Caki2 (cell line): ENCODE data around the gene STARD13. TPM values are rescaled to one million over a fixed set of nuclear protein-coding genes. Genes with fewer than 3 reads are reported as not detected.

ENCODE experiments used
- DNase-seq: peaks from one replicate; pipeline ENCODE4 v3.0.0-alpha.2; 2015; ENCODE audit warnings: low read depth
- in situ Hi-C: cut with HindIII; loops from 2 replicates; pipeline ENCODE4 v1.10.0; 2016; ENCODE audit warnings: low sequenced_read_pairs, low pct_unique_long_range_greater_than_20kb, mixed read lengths
- total RNA-seq: library from RNA; depleted of rRNA; stranded (reverse); fragments of >200 nt; shearing (Covaris generic); gene quantifications from 2 replicates; pipeline ENCODE4 v1.2.3, GENCODE V29; 2014; ENCODE audit warnings: low replicate concordance

STARD13 gene
- total RNA-seq, 1 experiment from 2014 or later: 9.3 TPM

DNA sequence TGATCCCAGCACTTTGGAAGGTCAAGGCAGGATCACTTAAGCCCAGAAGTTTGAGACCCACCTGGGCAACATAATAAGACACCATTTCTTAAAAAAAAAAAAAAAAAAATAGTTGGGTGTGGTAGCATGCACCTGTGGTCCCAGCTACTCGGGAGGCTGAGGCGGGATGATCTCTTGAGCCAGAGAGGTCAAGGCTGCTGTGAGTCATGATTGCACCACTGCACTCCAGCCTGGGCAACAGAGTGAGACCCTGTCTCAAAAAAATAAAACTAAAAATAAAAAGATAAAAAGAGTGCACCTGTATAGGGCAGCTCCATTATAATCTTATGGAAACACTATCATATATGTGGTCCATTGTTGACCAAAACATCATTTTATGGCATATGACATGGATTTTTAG lies 25.5 kb upstream of the STARD13 start:
- in situ Hi-C loops: no loop called here

DNA sequence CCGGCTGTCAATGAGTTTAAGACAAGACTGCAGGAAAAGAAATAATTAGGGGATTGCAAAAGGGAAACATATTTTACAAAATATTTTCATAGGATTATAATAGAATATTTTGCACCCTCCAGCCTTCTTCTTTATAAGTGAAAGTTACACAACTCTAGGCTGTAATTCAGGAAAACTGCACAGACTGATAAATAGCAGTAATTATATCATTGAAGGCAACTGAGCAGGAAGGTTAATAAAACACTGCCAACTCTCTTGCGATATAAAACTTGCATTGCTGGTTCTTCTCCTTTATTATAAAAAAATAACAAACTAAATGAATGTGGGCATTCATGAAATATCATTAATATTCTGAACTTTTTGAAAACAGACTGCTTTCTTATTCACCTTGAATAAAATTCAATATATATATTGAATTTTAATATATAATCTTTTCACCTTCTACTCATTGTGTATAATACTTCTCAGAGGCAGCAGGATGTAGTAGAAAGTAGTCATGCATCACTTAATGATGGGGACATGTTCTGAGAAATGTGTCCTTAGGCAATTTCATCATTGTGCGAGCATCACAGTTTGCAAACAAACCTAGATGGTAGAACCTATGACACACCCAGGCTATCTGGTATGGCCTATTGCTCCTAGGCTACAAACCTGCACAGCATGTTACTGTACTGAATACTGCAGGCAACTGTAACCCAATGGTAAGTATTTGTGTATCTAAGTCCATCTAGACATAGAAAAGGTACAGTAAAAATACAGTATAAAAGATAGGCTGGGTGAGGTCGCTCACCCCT lies 24.9 kb upstream of the STARD13 start:
- DNase-seq: no peak
- in situ Hi-C loops: no loop called here

More for the DNA sequence above, 25.5 kb upstream of the STARD13 start:
- DNase-seq: no peak

DNA sequence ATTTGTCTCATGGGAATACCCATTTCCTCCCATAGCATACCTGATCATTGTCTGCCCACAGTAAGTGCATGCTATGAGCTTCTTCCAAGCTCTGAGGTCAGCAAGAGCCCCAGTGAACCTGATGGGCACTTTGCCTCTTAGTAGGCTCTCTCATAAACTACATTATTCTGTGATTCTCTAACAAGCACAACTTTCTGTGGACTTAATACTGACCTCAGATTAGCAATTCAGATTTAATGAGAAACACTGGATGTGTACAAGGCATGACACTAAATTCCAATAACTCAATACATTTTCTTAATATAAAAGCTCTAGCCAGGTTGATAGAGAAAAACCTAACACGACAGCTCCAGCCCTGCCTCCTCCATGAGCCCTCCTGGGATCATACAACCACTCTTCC lies 23.3 kb upstream of the STARD13 start:
- no peak for DNase-seq
- in situ Hi-C loops: no loop called here

DNA sequence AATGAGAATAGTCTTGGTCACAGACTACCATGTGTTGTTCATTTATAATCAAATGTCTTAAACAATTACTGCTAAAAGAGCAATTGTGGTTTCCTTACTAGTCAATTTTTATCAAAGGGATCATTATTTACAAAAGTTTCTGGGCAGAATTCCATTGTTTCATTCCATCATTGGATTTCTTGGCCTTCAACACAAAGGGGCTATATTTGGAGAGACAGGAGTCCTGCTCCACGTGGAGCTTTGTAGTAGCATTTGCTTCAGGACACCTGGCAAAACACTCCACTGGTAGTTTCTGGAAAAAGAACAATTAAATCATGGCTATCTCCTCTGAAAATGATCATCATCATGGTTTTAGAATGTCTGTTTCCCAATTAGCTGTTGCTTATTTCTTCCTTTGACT lies 22.3 kb upstream of the STARD13 start:
- no peak for DNase-seq
- in situ Hi-C loops: no loop called here

DNA sequence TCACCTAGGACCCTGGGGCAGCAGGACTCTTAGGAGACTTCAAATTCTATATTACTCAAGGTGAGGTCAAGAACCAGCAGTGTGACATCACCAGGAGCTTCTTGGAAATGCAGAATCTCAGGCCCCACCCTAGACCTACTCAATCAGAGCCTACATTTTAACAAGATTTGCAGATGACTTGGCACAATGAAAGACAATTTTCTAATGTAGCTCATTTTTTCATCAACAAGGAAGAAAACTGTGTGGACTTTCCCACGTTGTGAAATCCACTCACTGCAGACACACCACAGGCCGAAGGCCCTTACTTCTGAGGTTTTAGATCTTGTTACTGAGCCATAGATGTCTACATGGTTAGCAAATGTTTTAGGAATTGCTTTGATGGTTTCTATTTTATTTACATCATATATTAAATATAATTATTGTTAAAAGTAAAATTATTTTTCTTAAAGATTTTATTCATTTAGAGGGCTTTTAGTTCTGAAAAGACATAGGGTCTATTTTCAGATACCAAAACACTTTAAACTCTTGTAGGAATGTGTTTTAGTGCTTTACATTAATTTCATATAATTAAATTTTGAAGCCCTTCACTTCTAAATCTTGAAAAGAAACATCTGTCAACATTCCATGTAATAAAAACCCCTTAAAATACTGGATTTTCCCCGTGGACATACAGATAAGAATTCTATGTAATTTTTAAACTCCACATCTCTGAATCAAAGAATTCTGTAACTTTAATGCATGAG lies 18.5 kb upstream of the STARD13 start:
- in situ Hi-C loops: no loop called here
- no peak for DNase-seq

DNA sequence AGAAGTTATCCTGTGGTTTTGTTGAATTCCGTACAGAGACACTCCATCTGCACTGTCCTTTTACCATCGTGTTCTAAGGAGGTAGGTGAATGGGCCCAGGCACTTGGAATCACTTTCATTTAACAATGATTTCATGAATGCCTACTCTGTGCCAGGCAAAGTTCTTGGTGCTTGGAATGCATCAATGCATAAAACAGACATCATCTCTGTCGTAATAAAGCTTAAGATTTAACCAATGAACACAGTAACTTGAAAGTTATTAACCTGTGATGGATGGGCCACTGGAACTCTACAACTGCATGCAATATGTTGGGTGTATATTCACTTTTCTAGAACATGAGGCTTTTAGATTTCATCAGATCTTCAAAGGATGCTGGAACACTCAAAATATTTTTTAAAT lies 14.1 kb upstream of the STARD13 start:
- DNase-seq: no peak
- in situ Hi-C loops: no loop called here

DNA sequence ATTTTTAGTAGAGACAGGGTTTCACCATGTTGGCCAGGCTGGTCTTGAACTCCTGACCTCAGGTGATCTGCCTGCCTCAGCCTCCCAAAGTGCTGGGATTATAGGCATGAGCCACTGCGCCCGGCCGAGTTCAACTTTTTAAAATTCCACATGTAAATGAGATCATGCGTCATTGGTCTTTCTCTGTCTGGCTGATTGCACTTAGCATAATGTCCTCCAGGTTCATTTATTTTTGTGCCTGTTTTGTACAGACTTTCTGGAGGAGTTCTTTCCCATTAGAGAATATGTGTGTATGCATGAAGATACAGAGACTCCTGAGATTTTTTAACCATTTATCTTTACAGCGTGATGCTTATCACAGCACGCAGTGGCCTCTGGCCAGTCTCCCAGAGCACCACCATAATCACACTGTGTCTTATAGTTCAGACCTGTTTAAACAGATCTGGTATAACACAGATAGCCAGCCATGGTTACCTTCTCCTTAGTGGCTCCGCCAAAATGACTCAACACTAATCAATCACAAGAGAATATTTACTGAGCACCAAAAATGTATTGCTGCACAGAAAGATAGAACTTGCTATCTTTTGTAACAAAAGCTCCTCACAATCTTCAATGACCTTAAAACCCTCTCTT lies 11.4 kb upstream of the STARD13 start:
- in situ Hi-C loops: no loop called here
- no peak for DNase-seq

DNA sequence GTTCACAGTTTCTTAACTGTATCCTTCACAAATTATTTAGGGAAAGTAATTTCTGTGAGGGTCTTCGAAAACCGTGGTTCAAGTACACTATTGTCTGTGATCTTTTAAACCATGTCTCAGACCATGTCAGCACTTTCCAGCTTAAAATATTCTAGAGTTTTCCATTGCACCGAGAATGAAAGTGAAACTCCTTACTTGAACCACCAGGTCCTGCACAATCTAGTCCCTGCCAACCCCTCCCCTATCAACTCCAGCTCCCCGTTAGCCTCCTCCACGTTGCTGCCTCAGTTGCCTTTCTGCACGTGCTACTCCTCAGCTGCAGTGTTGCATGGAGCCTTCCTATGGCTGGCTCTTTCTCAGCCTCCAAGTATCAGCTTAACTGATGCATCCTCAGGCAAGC lies 7.2 kb upstream of the STARD13 start:
- in situ Hi-C loops: no loop called here

DNA sequence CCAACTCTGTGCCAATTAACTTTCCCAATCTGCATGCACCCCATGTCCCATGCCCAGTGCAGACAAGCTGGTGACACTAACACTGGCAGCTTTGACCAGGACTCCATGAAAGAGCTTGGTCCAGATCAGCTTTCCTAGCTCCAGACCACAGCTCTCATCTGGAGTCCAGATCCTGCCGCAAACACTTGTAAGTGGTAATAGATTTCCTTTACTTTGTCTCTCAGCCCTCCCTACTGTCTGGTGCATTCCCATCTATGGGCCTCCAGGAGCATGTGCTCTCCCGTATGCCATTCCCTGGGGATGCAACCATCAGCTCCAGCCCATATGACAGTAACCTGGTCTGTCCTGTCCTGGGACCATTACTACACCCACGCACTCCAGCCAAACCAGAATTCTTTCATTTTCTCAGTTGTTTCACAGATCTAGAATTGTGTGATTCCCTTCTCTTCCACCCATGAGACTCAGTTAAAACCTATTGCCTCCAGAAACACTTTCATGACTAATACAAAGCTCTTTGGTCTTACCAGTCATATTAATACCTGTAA lies 4.9 kb upstream of the STARD13 start:
- DNase-seq: no peak
- in situ Hi-C loops: no loop called here

More for the DNA sequence above, 7.2 kb upstream of the STARD13 start:
- DNase-seq: no peak

DNA sequence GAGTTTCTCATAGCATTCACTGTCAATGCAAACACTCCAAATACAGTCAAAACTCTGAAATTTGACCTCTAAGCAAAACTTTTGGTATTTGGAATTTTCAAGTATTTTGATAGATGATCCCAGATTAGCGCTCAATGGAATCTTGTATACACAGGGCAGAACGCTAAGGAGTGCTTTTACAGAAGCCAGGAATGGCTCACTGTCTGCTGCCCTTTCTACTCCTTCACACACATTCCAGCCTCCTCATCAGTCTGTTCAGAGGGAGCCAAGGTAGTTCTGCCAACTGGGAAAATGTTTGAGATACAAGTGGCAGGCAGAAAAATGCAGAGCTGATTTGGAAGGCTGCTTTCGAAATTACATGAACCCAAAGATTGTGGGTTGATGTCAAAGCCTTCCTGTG lies 4.4 kb upstream of the STARD13 start:
- in situ Hi-C loops: no loop called here

DNA sequence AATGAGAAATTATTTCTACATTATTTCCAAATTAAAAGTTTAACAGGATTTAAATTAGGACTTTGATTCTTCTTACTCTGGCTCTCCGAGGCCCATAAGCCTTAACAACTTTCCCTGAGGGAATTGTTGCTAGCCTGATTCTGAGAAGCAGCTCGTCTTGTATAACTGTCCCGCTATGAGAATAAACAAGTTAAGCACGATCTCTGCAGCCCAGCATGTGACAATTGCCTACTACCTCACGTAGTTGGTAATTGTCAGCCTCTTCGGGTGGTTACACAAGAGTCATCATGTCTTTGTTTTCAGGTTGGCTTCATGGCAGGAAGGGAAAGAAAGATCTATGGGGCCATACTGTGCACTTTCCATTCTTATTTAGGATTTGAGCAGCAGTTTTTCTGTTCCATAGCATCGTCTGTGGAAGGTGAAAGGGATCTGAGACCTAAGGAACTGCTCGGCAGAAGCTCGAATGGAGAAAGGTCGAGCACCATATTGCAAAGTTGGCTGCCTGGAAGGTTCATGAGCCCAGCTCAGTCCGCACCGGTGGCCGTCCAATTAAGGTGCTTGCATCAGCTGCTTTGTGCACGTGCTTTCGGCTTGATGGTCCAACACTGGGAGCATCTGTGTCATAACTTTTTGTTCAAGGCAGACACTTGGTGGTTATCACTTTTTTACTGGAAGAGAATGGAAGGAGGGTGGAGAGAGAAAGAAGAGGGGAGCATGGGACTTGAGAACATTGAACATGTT lies 1.8 kb upstream of the STARD13 start:
- in situ Hi-C loops: no loop called here

More for the DNA sequence above, 4.4 kb upstream of the STARD13 start:
- no peak for DNase-seq

DNA sequence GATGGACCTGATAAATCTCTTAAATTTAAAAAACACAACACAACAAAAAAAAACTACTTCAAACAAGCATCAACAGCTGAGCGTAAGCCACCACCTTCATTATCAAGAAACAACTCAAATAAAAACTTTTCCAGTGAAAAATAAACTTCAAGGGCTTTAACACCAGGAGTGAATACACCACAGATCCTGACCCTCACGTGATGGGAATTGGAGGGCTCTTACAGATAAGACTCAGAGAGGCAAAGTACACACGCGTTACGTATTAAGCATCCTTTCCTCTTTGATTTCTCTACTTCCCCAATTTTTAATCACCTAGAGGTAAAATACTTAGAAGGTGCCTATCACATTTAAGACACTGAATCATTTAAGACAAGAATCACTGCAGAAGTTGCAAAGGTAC lies 573 bp upstream of the STARD13 start:
- DNase-seq: no peak
- in situ Hi-C loops: no loop called here

More for the DNA sequence above, 1.8 kb upstream of the STARD13 start:
- DNase-seq: no peak

DNA sequence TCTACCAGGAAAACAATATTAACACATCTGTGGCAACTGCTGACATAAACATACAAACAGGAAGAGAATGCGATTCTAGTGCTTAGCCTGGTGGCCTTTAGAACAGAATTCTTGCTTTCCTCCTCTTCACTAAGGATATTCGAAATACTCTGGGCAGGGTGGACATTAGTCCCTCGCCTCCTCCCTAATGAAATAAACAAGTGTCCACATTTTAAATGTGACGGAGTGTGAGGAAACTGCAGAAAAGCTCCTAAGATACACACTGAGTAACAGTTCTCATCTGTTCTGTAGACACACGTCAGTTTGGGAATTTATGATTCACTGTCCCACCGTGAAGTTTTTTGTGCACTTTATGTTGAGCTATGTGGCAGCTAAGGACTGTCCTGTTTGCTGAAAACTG lies 639 bp downstream of the STARD13 start:
- in situ Hi-C loops: no loop called here
- DNase-seq: no peak

DNA sequence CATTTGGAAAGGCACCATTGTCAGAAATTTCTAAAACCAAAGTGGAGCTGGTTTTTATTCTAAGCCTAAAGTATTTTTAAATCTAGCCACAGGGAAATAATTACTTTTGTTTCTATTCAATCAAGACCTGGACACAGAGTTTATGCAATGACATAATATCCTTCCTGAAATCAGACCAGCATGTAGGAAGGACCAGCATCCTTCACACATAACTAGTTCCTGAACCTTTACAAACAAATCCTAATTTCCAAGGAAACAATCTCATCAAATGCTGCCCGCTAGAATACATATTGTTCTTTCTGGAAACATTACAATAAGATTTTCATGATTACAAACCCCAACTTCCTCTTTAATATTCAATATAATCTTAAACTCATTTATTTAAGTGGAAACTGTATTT lies 1.5 kb downstream of the STARD13 start:
- DNase-seq: no peak

DNA sequence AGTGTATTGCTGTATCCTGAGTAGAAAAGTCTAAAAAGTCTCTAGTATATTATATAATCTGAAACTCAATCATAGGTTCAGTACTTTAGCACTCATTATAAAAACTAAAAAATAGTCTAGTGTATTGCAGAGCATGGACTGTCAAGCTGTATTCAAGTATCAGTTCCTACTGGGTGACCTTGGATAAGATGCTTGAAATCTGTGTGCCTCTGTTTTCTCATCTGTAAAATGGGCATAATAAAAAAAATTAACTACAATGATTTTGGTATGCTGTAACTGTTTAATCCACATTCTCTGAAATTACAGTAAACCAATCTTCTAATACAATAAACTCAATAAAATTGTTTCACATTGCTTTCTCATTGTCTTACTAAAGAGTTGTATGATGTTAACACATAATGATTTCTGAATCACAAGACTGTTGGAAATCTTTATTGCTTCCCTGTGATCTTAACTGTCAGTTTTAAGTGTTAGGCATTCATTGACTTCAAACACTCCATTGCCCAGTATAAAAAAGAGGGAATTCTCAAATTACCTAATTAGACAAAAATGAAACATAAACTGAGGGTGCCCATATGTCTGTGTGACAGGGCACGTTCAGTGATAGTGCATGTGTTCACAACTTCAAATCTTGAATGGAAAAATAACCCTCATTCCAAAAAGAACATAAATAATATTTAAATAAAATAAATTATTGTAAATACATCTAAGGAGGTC lies 2.2 kb downstream of the STARD13 start:
- in situ Hi-C loops: no loop called here
- DNase-seq: no peak

More for the DNA sequence above, 1.5 kb downstream of the STARD13 start:
- in situ Hi-C loops: no loop called here

DNA sequence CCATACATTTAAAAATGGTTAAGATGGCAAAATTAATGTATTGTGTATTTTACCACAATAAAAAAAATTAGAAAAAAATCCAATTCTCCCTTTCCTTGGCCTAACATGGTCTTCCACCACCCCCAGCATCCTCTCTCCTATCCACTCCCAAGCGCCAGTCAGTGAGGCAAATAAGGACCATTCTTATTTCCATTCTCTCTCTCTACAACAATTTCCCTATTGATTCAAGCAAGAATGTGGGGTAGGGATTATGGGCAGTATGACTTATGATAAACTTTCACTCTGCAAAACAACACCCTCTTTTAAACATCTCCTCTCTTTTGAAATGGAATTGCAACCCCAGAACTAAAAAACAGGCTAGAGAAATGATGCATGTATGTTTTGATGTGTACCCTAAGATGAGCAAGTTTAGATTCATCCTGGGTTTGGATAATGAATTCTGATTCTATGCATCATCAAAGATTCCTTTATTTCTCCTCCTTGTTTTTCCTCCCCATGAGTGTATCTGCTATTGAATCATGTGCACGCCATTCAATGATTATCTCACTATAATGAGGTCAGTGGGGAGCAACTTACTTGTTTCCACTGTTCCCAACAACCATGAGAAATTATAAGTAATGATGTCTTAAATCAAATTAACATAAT lies 3.5 kb downstream of the STARD13 start:
- in situ Hi-C loops: no loop called here
- DNase-seq: no peak

DNA sequence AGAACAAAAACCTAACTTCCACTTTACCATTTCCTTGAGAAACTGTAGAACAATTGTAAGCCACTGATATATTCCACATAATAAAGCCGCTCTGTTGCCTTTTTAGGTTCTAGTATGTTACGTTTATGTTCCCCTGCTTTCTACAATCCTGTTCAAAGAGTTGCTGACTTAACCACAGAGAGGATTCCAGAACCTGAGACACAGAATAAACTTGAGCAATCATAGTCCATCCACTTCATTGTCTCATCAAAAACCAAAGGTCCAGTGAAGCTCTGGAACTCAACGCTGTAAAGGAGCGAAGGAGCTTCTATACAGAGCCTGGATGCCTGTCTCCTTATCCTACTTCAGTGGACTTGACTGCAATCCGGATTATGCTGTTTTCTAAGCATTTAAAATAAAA lies 4.6 kb downstream of the STARD13 start:
- no peak for DNase-seq
- in situ Hi-C loops: no loop called here
